NCI-H2029 (cell line): ENCODE results near the gene CERS4.
A peak's percentile ranks its signal among the peaks of the same experiment; 100 is the strongest.
"Not testable (repeated sequence)": the region's sequence is repeated elsewhere in the genome, so short reads cannot be mapped to it uniquely, and the experiment has no call there.

Source experiments
- DNase-seq: peaks from one replicate; lab custom pipeline; 2025; lab: John Stamatoyannopoulos, UW

CERS4 gene

GRCh38 chr19:8208922-8209461 lies at the start of gene CERS4:
Gene CERS4, plus strand, starts transcription at chr19:8209370. Its CDS starts 41,707 bp downstream, at chr19:8251077.
- peak; percentile 83 for DNase-seq

GRCh38 chr19:8161135-8161646 lies 48.0 kb upstream of the CERS4 start:
- peak; percentile 93 for DNase-seq

GRCh38 chr19:8163759-8164158 lies 45.4 kb upstream of the CERS4 start:
- no peak for DNase-seq

- DNase-seq = no peak
These were observed 41.2 kb upstream of the CERS4 start for GRCh38 chr19:8167985-8168384.

- no peak for DNase-seq
These were observed 40.6 kb upstream of the CERS4 start for GRCh38 chr19:8168537-8168936.

- DNase-seq = no peak
These were observed 34.5 kb upstream of the CERS4 start for GRCh38 chr19:8174706-8175105.

GRCh38 chr19:8180018-8180417 lies 29.2 kb upstream of the CERS4 start:
- peak; percentile 83 for DNase-seq

- DNase-seq = no peak
These were observed 24.9 kb upstream of the CERS4 start for GRCh38 chr19:8184274-8184673.

GRCh38 chr19:8185343-8186068 lies 23.7 kb upstream of the CERS4 start:
- DNase-seq = peak; percentile 86

- no peak for DNase-seq
These were observed 16.8 kb upstream of the CERS4 start for GRCh38 chr19:8192221-8192820.

GRCh38 chr19:8194528-8195267 lies 14.5 kb upstream of the CERS4 start:
- no peak for DNase-seq

- DNase-seq = no peak
These were observed 12.8 kb upstream of the CERS4 start for GRCh38 chr19:8196271-8196927.

GRCh38 chr19:8203288-8204120 lies 5.7 kb upstream of the CERS4 start:
- DNase-seq = not testable (repeated sequence)

GRCh38 chr19:8204961-8205360 lies 4.2 kb upstream of the CERS4 start:
- peak; percentile 92 for DNase-seq

GRCh38 chr19:8206147-8207087 lies 2.8 kb upstream of the CERS4 start:
- peak; percentile 99 for DNase-seq

GRCh38 chr19:8207326-8207725 lies 1.8 kb upstream of the CERS4 start:
- not testable (repeated sequence) for DNase-seq

- DNase-seq = no peak
These were observed 850 bp upstream of the CERS4 start for GRCh38 chr19:8208119-8208921.

- DNase-seq = no peak
These were observed 550 bp downstream of the CERS4 start for GRCh38 chr19:8209462-8210378.
